SHP77 treated with DMSO at 0.1 percent for 48 hours (cell line): Measurements from ENCODE around the gene KRTAP10-9.

ENCODE experiments used
- DNase-seq: peaks from one replicate; lab custom pipeline; 2025; lab: John Stamatoyannopoulos, UW

The KRTAP10-9 gene

GRCh38 chr21:44664691-44665090, 37.8 kb downstream of the KRTAP10-9 start:
- no peak for DNase-seq

- no peak for DNase-seq
Observed at GRCh38 chr21:44666401-44667320, 39.8 kb downstream of the KRTAP10-9 start, which contains the start of gene KRTAP12-2. Gene KRTAP12-2 (minus strand): TSS chr21:44666927. CDS start chr21:44666886, 41 bp downstream.

- DNase-seq = no peak
Observed at GRCh38 chr21:44667612-44668011, 40.7 kb downstream of the KRTAP10-9 start.

GRCh38 chr21:44670642-44671432, 43.9 kb downstream of the KRTAP10-9 start:
- no peak for DNase-seq

GRCh38 chr21:44671911-44672310, 45.0 kb downstream of the KRTAP10-9 start:
- no peak for DNase-seq

GRCh38 chr21:44677881-44678280, 51.0 kb downstream of the KRTAP10-9 start:
- no peak for DNase-seq
